GM18505 (cell line): ENCODE data around the gene RER1.

Experiments used
- ATAC-seq: cut with Tn5 transposase; IDR thresholded peaks from one replicate; pipeline ENCODE4 v1.9.1; 2021; ENCODE audit not compliant: unreplicated experiment
- POLR2A ChIP-seq: IDR thresholded peaks from 4 replicates; pipeline ENCODE4 v1.6.1; 2011; ENCODE audit warnings: borderline replicate concordance; ENCODE audit not compliant: insufficient read depth, insufficient read length; ENCODE audit errors: extremely low read depth

The RER1 gene

DNA sequence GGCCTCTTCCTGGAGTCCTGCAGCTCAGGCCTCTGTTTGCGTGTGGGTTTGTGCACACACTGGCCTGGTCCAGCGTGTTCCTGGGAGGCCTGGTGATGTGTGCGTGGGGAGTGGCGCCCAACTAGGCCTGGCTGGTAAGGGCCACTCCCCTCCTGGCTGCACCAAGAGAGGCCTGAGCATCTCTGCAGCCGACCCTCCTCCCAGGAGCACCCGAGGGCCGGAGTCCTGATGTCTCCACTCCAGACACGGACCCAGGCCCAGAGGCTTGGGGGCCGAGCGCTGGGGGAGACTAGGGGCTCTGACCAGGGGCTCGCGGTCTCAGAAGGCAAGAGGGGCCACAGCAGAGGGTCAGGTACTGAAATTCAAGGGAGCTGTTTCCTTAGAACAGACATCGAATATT is 33.6 kb upstream of the RER1 start:
- TF ChIP-seq POLR2A = no peak
- ATAC-seq = no peak

DNA sequence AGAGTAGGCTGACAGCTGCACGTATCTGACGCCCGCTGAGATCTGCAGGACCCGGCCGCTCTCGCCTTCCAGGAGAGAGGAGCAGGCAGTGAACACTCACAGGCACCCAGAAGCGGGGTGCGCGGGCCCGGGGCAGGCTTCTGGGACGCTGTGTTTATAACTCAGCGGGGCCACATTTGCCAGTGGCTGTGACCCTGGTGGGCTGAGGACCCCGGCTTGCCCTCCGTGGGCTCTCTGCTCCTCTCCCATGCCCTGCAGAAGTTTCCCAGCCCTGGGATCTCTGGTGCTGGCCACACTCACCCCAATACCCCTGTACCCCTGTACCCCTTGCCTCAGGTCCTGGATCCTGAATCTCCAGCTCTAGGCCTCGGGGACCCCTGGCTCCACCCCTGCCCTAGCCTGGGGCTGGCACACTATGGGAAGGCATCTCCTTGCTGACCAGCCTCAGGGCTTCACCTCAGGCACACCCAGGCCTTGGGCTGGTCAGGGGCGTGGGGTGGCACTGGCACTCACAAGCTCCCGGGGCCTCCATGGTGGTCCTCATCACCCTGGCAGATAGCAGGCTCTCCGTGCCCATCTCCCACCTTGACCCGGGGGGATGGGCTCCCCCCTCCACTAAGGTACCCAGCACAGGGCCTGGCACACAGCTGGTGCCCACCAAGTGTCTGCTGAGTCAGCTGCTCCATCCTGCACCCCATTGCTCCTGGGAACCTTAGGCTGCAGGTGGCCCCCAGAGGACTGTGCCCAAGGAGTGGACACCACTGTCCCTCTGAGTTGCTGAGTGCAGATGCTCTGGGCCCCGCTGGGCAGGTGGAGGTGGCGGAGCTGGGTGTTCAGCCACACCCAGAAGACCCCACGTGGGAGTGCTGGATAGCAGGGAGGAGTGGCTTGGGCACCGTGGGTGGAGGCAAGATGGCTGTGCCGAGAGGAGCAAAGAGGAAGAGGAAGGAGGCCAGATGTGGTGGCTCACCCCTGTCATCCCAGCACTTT is 32.7 kb upstream of the RER1 start:
- no peak for TF ChIP-seq POLR2A
- no peak for ATAC-seq

DNA sequence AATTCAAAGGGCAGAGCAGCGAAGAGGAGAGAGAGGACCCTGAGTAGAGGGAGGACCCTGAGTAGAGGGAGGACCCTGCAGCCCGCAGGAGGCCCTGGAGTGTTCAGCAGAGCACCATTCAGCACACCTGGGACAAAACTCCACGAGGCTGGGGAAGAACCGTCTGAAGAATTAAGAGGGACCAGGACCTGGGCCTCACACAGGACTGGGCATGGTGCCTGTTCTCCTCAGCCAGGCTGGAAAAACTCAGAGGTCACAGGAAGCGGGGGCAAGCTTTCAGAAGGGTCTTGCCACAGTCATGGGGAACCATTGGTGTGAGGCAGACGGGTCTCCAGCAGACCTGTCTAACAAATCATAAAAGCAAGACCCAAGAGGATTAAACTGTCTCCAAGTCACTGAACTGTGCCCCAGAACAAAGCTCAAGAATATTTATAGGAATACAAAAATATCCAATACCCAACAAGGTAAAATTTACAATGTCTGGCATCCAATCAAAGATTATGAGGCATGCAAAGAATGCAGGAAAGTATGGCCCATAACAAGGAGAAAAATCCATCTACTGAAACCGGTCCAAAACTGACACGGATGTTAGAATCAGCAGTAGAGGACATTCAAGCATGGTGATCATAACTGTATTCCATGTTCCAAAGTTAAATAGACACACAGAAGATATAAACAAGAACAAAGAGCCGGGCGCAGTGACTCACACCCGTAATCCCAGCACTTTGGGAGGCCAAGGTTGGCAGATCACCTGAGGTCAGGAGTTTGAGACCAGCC is 30.9 kb upstream of the RER1 start:
- no peak for ATAC-seq
- TF ChIP-seq POLR2A = no peak

DNA sequence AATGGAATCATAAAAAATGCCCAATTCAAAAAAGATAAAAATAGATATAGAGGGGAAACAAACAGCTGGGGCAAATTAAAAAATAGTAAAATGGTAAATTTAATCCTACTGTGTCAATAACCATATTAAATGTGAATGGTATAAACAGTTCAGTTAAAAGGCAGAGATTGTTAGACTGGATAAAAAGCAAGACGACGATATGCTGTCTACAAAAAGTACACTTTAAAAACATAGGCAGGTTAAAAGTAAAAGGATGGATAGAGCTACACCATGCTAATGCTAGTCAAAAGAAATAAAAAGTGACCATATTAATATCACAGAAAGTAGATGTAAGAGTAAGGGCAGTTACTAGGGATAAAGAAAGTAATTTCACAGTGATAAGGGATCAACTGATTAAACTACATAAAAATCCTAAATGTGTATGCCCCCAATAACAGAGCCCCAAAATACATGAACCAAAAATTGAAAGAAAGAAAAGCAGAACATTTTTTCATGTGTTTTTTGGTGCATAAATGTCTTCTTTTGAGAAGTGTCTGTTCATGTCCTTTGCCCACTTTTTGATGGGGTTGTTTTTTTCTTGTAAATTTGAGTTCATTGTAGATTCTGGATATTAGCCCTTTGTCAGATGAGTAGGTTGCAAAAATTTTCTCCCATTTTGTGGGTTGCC is 27.7 kb upstream of the RER1 start:
- ATAC-seq = no peak
- no peak for TF ChIP-seq POLR2A

DNA sequence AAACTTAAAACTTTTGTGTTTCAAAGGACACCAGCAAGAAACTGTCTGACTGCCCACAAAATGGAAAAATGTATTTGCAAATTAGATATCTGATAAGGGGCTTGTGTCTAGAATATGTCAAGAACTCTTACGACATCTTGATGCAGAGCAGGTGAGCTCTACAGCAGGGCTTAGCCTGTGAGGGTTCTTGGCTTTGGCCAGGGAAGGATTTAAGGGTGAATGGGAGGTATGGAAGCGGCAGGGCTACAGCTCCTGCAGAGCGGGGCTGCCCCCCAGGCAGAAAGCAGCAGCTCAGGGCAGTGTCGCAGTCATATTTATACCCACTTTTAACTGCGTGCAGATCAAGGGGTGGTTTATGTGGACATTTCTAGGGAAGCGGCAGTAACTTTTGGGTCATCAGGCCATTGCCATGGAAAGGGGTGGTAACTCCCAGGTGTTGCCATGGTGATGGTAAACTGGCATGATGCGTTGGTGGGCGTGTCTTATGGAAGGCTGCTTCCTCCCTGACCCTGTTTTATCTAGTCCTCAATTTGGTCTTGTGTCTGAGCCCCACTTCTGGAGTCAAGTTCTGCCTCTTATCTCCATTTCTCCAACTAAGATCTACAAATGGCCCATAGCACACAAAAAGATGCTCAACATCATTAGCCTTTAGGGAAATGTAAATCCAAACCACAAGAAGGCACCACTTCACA is 23.4 kb upstream of the RER1 start:
- no peak for TF ChIP-seq POLR2A
- no peak for ATAC-seq

DNA sequence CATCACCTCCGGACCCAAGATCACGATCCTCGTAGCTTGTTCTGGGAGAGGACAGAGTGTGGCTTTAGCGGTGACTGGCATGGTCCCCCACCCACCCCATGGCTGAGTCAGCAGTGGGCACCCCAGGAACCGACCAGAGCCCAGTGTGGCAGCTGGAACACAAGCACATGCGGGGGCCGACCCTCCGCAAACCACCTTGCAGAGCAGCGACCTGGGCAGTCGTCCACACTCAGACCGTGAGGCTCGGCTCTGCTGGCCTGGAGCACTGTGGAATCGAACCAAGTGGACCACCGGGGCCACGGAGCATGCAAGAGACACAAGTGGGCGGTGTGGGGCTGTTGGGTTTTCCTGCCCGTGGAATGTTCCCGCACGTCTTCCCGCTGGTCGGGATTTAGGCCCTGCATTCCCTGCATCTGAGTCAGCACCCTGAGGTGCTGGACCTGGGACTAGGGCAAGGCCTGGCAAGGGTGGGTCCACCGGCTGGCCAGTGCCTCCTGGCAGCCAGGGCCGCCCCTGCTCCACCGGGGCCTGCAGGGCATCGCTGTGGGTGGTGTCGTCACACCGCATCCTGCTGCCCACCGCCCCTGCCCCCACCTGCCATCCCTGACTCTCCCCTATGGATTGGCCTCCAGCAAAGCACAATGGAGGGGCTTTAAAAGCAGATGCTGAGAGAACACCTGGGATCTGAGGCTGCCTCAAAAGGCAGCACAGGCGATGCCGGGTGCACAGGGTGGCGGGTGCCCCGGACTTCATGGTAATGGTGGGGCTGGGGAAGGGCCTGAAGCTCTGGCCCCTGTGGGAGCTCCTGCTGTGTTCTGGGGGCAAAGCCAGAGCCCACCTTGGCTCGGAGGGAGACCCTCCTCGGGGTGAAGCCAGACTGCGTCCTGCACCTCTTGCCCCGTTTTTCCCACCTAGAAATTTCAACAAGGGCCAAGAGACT is 18.8 kb upstream of the RER1 start:
- TF ChIP-seq POLR2A = no peak
- ATAC-seq = no peak

DNA sequence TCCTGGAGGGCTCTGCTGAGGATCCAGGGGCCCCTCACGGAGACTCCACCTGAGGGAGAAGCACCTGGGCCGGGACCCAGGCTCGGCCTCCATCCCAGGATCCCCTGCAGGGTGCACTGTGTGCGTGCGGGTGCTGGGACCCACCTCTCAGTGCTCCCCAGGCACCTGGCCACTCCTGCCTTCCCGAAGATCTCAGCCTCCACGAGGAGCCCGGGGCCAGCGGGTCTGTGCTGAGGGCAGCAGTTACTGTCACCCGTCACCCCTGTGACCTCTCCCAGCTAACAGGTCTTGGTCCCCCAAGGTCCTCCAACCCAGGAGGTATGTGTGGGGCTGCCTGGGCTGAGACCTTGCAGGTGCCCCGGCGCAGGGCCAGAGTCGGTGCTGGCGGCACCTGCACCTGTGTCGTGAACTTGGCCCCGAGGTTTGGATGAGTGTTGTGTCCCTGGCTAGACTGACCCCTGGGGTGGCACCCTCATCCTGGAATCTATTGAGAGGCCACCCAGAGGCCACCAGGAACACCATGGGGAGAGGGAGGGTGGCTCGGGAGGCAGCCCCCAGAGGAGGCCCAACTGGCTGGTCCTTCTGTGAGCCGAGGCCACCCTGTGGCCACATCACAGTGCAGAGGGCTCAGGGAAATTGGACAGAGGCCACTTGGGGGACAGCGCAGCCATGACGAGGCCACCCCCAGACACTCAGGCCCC is 17.9 kb upstream of the RER1 start:
- no peak for ATAC-seq
- no peak for TF ChIP-seq POLR2A

DNA sequence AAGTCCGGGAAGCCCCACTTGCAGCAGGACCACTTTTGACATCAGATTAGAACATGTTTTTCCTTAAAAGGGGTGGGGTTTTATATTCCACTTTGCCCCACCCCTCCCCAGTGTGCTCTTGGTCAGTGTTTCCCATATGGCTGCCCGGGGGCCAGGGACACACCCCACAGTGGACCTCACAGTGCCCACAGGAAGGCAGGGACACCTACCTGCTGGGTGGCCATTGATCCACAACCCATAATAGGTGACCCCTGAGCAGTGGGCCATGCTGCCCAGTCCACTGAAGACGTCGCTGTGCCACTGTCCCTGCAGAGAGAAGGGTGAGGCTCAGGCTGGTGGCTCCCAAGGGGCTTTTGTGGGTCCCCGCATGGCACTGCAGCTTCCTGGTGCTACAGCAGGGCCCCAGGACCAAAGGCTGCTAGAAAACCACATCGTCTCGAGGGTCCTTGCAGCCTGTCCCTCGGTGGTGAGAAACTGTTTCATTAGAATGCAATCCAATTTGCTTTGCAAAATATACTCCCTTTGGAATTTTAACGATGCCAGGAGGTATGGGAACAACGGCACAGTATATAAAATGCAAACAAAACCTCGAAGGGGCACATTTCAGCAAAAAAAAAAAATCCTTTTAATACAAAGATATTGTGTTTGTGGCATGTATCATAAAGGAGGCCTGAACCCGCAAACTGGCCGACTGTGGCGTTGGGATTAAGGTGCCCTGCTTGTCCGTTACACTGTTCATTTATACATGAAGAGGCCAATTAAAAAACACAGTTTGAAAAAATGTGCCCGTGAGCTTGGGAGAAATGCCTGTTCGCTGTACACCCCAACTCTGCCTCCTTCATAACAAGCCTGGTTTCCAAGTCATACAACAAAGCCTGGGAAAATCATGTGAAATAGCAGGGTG is 17.1 kb upstream of the RER1 start:
- no peak for ATAC-seq
- TF ChIP-seq POLR2A = no peak

DNA sequence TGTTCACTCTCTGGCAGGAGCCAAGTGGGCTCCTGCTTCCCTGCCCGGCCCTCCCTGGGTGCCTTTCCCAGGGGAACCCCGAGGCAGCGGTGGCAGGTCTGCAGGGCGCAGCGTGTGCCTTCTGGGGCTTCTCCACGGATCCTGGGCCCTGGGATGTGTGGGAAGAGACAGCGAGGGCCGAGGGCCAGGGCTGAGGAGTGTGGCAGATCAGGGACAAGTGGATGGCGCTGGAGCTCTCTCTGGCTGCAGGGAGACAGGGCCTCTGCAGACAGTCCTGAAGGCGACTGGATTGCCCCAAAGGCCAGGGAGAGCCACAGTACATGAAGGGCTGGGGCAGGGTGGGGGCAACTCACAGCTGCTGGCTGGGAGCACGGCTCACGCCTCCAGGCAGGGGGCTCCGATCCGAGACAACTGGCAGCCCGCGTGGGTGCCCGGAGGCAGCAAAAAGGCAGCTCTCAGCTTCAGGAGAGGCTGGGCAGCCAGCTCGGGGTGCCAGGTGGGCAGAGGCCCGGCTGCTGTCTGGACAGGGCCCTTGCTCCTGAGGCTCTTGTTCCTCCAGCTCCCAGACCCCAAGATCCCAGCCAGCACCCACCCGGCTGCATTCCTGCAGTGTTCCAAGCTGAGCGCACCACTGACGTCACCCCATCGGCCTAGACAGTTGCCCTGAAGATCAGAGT is 16.3 kb upstream of the RER1 start:
- TF ChIP-seq POLR2A = no peak
- no peak for ATAC-seq

DNA sequence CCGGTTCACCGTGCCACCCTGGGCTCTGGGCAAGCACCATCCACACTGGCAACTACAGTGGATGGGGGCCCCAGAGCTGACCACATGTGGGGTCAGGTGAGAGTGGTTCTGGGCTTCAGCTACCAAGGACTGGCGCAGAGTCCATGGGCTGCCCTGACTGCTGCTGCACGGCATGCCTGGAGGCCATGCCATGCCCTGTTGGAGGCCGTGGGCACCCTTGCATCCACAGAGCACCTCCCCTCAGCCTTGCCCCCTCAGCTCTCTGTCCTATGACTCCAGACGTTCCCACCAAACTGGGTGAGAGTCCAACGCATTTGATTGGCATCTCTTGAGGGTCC is 15.7 kb upstream of the RER1 start:
- no peak for TF ChIP-seq POLR2A
- ATAC-seq = no peak

DNA sequence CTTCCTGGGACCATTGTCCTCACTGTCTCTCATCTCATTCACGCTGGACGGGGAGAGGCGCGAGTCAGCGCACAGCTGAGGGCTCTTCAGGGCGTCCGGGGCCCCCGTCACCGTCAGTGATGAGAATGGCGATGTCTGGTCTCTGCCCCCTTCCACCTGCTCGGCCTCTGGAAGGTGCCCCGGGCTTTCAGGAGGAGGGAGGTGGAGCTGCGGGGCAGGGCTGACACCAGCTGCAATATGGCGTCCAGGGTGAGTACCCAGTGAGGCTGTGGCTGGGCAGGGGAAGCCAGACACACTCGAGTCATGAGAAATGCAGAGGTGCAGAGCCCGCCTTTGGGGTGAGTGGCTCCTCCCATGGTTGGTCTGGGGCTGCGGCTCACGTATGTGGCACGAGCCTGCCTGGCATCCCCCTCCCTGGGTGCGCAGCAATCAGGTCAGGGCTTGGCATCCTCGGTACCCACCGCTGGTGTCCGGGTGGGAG is 15.3 kb upstream of the RER1 start:
- ATAC-seq = no peak
- no peak for TF ChIP-seq POLR2A
